H9 (cell line): ENCODE results near the gene SMIM15. TPM values are rescaled to one million over a fixed set of nuclear protein-coding genes. Genes with fewer than 3 reads are reported as not detected.

Experiments
- DNase-seq: peaks from one replicate; pipeline ENCODE4 v3.0.0-alpha.2; 2017
- H2AFZ ChIP-seq: one replicate; pipeline ENCODE4 v1.6.1; 2013; ENCODE audit warnings: mild to moderate bottlenecking, low read length, control low read depth, moderate library complexity
- H2AK5ac ChIP-seq: 2 replicates; pipeline ENCODE4 v1.6.1; 2013; ENCODE audit warnings: low read length, control low read depth, mixed read lengths; ENCODE audit not compliant: insufficient read length
- H2BK120ac ChIP-seq: one replicate; pipeline ENCODE4 v1.6.1; 2013; ENCODE audit warnings: low read depth, mild to moderate bottlenecking, low read length, control low read depth, inconsistent platforms; ENCODE audit not compliant: poor library complexity, severe bottlenecking
- H2BK12ac ChIP-seq: 2 replicates; pipeline ENCODE4 v1.6.1; 2013; ENCODE audit warnings: low read length, control low read depth, mixed read lengths, low read depth; ENCODE audit not compliant: insufficient read length
- H2BK15ac ChIP-seq: 2 replicates; pipeline ENCODE4 v1.6.1; 2013; ENCODE audit warnings: low read depth, low read length, control low read depth
- H2BK20ac ChIP-seq: one replicate; pipeline ENCODE4 v1.6.1; 2013; ENCODE audit warnings: low read depth, mild to moderate bottlenecking, low read length, control low read depth, inconsistent platforms; ENCODE audit not compliant: poor library complexity, severe bottlenecking
- H2BK5ac ChIP-seq: 2 replicates; pipeline ENCODE4 v1.6.1; 2013; ENCODE audit warnings: low read length, control low read depth, mixed read lengths; ENCODE audit not compliant: insufficient read length
- H3K14ac ChIP-seq: 2 replicates; pipeline ENCODE4 v1.6.1; 2013; ENCODE audit warnings: low read length, control low read depth; ENCODE audit not compliant: insufficient read depth
- H3K18ac ChIP-seq: 2 replicates; pipeline ENCODE4 v1.6.1; 2013; ENCODE audit warnings: low read depth, mild to moderate bottlenecking, mixed read lengths, low read length, control low read depth; ENCODE audit not compliant: insufficient read length
- H3K23ac ChIP-seq: 2 replicates; pipeline ENCODE4 v1.6.1; 2013; ENCODE audit warnings: low read length, control low read depth, mixed read lengths, low read depth; ENCODE audit not compliant: insufficient read length
- H3K23me2 ChIP-seq: 2 replicates; pipeline ENCODE4 v1.6.1; 2013; ENCODE audit warnings: low read depth, mild to moderate bottlenecking, mixed read lengths, low read length, control low read depth; ENCODE audit not compliant: insufficient read length, poor library complexity, severe bottlenecking
- H3K27ac ChIP-seq: 2 replicates; pipeline ENCODE4 v1.5.1; 2013; ENCODE audit warnings: low read length, control low read depth, mixed read lengths, low read depth; ENCODE audit not compliant: insufficient read length
- H3K27me3 ChIP-seq: 2 replicates; pipeline ENCODE4 v1.6.1; 2013; ENCODE audit warnings: low read length, control low read depth, inconsistent platforms; ENCODE audit not compliant: insufficient read depth
- H3K4ac ChIP-seq: 2 replicates; pipeline ENCODE4 v1.6.1; 2013; ENCODE audit warnings: low read depth, mild to moderate bottlenecking, control low read depth, inconsistent platforms, low read length, moderate library complexity
- H3K4me1 ChIP-seq: 2 replicates; pipeline ENCODE4 v1.6.1; 2013; ENCODE audit warnings: low read length, control low read depth, inconsistent platforms; ENCODE audit not compliant: insufficient read depth
- H3K4me2 ChIP-seq: 2 replicates; pipeline ENCODE4 v1.6.1; 2013; ENCODE audit warnings: low read length, control low read depth, mixed read lengths; ENCODE audit not compliant: insufficient read length, insufficient read depth
- H3K56ac ChIP-seq: 2 replicates; pipeline ENCODE4 v1.6.1; 2013; ENCODE audit warnings: low read depth, mild to moderate bottlenecking, mixed read lengths, low read length, control low read depth; ENCODE audit not compliant: insufficient read length
- H3K79me1 ChIP-seq: 2 replicates; pipeline ENCODE4 v1.6.1; 2013; ENCODE audit warnings: low read depth, mild to moderate bottlenecking, moderate library complexity, low read length, control low read depth, inconsistent platforms; ENCODE audit not compliant: insufficient read depth, poor library complexity, severe bottlenecking
- H3K79me2 ChIP-seq: 2 replicates; pipeline ENCODE4 v1.6.1; 2013; ENCODE audit warnings: low read length, control low read depth, inconsistent platforms; ENCODE audit not compliant: insufficient read depth
- H3K9ac ChIP-seq: 2 replicates; pipeline ENCODE4 v1.6.1; 2013; ENCODE audit warnings: low read length, control low read depth, mixed read lengths; ENCODE audit not compliant: insufficient read length; ENCODE audit errors: extremely low read depth
- H3K9me3 ChIP-seq: one replicate; pipeline ENCODE4 v1.6.1; 2013; ENCODE audit warnings: low read depth, low read length, inconsistent platforms; ENCODE audit not compliant: control insufficient read depth
- H3T11ph ChIP-seq: one replicate; pipeline ENCODE4 v1.6.1; 2013; ENCODE audit warnings: mild to moderate bottlenecking, low read length, control low read depth, inconsistent platforms
- H4K20me1 ChIP-seq: one replicate; pipeline ENCODE4 v1.6.1; 2013; ENCODE audit not compliant: control insufficient read depth, insufficient read length, insufficient read depth
- H4K5ac ChIP-seq: 2 replicates; pipeline ENCODE4 v1.6.1; 2013; ENCODE audit warnings: low read depth, mild to moderate bottlenecking, mixed read lengths, low read length, control low read depth; ENCODE audit not compliant: insufficient read length
- H4K8ac ChIP-seq: replicated peaks from 2 replicates; pipeline ENCODE4 v1.6.1; 2013; ENCODE audit warnings: low read length, control low read depth, mixed read lengths, low read depth; ENCODE audit not compliant: insufficient read length
- H4K91ac ChIP-seq: 2 replicates; pipeline ENCODE4 v1.6.1; 2013; ENCODE audit warnings: low read depth, mild to moderate bottlenecking, moderate library complexity, mixed read lengths, low read length, control low read depth; ENCODE audit not compliant: insufficient read length
- H3K27ac Mint-ChIP-seq, 3 experiments: 2 replicates in 2 of 3; 3 replicates in 1 of 3; pipeline ENCODE4 v1.8.0; 2020 to 2021; ENCODE audit warnings: mixed read lengths in 3 of 3, mild to moderate bottlenecking in 1 of 3, moderate library complexity in 1 of 3
- H3K27me3 Mint-ChIP-seq: 2 replicates; pipeline ENCODE4 v1.8.0; 2021; ENCODE audit warnings: low read depth, mild to moderate bottlenecking, moderate library complexity, mixed read lengths
- H3K36me3 Mint-ChIP-seq, 3 experiments: 2 replicates in 2 of 3; 3 replicates in 1 of 3; pipeline ENCODE4 v1.8.0; 2020 to 2021; ENCODE audit warnings: low read depth in 3 of 3, mixed read lengths in 3 of 3; ENCODE audit not compliant: insufficient read depth in 1 of 3
- H3K4me1 Mint-ChIP-seq, 2 experiments: 2 replicates each; pipeline ENCODE4 v1.8.0; 2020; ENCODE audit warnings: mixed read lengths in 2 of 2
- H3K4me3 Mint-ChIP-seq, 2 experiments: 2 replicates in 1 of 2; 3 replicates in 1 of 2; pipeline ENCODE4 v1.8.0; 2020 to 2021; ENCODE audit warnings: mild to moderate bottlenecking in 2 of 2, mixed read lengths in 2 of 2, moderate library complexity in 1 of 2
- H3K9me3 Mint-ChIP-seq, 2 experiments: 2 replicates in 1 of 2; 3 replicates in 1 of 2; pipeline ENCODE4 v1.8.0; 2020; ENCODE audit warnings: mild to moderate bottlenecking in 2 of 2, mixed read lengths in 2 of 2, moderate library complexity in 1 of 2
- WGBS: extraction: QIAGEN DNeasy Blood & Tissue Kit; methylation state at CpG from one replicate; pipeline ENCODE4 v1.1.7; 2013; ENCODE audit warnings: missing lambda C conversion rate, low lambda C conversion rate, mixed read lengths; ENCODE audit not compliant: insufficient read length; ENCODE audit errors: extremely low coverage; 5-methylcytosine and 5-hydroxymethylcytosine counted together
- total RNA-seq: library from RNA; stranded (reverse); gene quantifications from 2 replicates; pipeline ENCODE4 v1.2.1, GENCODE V29; 2021
- TF ChIP-seq, protein P1 (sequence below): fragments of 200-600 bp; sonication (generic); conservative IDR thresholded peaks from 3 replicates; pipeline ENCODE4 v1.8.0; 2021; ENCODE audit warnings: antibody characterized with exemption, mild to moderate bottlenecking

Gene SMIM15
- total RNA-seq, 1 experiment from 2014 or later, result 75.3 TPM

DNA sequence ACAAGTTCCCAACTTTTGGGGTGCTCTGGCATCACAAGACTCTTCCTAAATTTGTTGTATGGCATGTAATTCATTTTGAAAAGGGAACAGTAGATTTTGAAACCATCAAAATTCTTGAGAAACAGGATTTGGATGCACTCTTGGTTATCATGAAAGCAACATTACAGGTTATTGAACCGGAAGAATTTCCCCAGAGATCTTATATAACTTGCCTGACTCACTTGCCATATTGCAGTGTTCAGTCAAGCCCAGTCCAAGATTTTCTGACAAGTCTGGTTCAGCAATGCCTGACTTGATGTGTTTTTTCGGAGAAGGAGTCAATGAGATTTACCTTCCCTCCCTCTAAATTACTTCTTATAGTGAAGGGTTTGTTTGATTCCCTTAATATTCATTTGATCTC is 32.0 kb downstream of the SMIM15 start:
- no peak overlapping the region for H4K5ac ChIP-seq
- H3K27ac ChIP-seq, result no peak overlapping the region
- no peak overlapping the region for H3K4me2 ChIP-seq
- Mint-ChIP-seq H3K4me3 (no peak overlapping the region), H3K27me3 (no peaks in the 10 kb centered on the region), H3K36me3 (peaks cover 0 to 1% (median 0%) of the 10 kb centered on the region in 3 experiments; a peak in 1 of 7 replicates), H3K4me1 (peaks cover 10 to 11% of the 10 kb centered on the region in 2 experiments), H3K9me3 (no peaks in the 10 kb centered on the region), H3K27ac (no peak overlapping the region)
- H2BK20ac ChIP-seq, result no peak overlapping the region
- H3K4me1 ChIP-seq, result no peaks in the 10 kb centered on the region; the same call in 1 of the 2 replicates
- H3T11ph ChIP-seq, result no peak overlapping the region
- H3K27me3 ChIP-seq, result no peaks in the 10 kb centered on the region
- no peak overlapping the region for H2BK12ac ChIP-seq
- no peak overlapping the region for H3K4ac ChIP-seq
- WGBS, result no CpG with 5 or more reads among the region's 2 CpGs
- H2BK120ac ChIP-seq, result no peak overlapping the region
- no peak overlapping the region for H2AK5ac ChIP-seq
- no peak overlapping the region for H3K56ac ChIP-seq
- no peak for DNase-seq
- no peak overlapping the region for H2AFZ ChIP-seq
- H3K79me2 ChIP-seq, result no peaks in the 10 kb centered on the region
- no peak overlapping the region for H2BK5ac ChIP-seq
- H2BK15ac ChIP-seq, result no peak overlapping the region
- no peaks in the 10 kb centered on the region for H3K79me1 ChIP-seq
- TF ChIP-seq, protein P1, sequence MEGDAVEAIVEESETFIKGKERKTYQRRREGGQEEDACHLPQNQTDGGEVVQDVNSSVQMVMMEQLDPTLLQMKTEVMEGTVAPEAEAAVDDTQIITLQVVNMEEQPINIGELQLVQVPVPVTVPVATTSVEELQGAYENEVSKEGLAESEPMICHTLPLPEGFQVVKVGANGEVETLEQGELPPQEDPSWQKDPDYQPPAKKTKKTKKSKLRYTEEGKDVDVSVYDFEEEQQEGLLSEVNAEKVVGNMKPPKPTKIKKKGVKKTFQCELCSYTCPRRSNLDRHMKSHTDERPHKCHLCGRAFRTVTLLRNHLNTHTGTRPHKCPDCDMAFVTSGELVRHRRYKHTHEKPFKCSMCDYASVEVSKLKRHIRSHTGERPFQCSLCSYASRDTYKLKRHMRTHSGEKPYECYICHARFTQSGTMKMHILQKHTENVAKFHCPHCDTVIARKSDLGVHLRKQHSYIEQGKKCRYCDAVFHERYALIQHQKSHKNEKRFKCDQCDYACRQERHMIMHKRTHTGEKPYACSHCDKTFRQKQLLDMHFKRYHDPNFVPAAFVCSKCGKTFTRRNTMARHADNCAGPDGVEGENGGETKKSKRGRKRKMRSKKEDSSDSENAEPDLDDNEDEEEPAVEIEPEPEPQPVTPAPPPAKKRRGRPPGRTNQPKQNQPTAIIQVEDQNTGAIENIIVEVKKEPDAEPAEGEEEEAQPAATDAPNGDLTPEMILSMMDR, result no peak
- no peak overlapping the region for H3K18ac ChIP-seq
- no peaks in the 10 kb centered on the region for H4K20me1 ChIP-seq
- no peak overlapping the region for H3K9ac ChIP-seq
- no peaks in the 10 kb centered on the region for H3K9me3 ChIP-seq
- no peak overlapping the region for H3K23ac ChIP-seq
- no peak overlapping the region for H3K14ac ChIP-seq
- H4K8ac ChIP-seq, result no peak overlapping the region
- no peak overlapping the region for H4K91ac ChIP-seq
- H3K23me2 ChIP-seq, result no peaks in the 10 kb centered on the region
